Neural progenitor cell (in vitro differentiated cells): ENCODE results near the gene SHPK. TPM values are rescaled to one million over a fixed set of nuclear protein-coding genes. Genes with fewer than 3 reads are reported as not detected.
A peak's percentile ranks its signal among the peaks of the same experiment; 100 is the strongest.

Source experiments
- DNase-seq: peaks from one replicate; pipeline ENCODE4 v3.0.0-alpha.2; 2016; ENCODE audit warnings: low spot score
- H2AFZ ChIP-seq: fragments of 200-600 bp; sonication (generic); replicated peaks from 2 replicates; pipeline ENCODE4 v1.6.1; 2016; ENCODE audit warnings: antibody characterized with exemption
- H3F3A ChIP-seq: fragments of 200-600 bp; sonication (generic); 2 replicates; pipeline ENCODE4 v1.6.1; 2016; ENCODE audit warnings: antibody characterized with exemption, low read depth
- H3K27ac ChIP-seq: fragments of 200-600 bp; sonication (generic); 2 replicates; pipeline ENCODE4 v1.5.1; 2016; ENCODE audit warnings: mild to moderate bottlenecking
- H3K27me3 ChIP-seq: fragments of 200-600 bp; sonication (generic); 2 replicates; pipeline ENCODE4 v1.6.1; 2016; ENCODE audit warnings: mild to moderate bottlenecking, moderate library complexity
- H3K36me3 ChIP-seq: fragments of 200-600 bp; sonication (generic); 2 replicates; pipeline ENCODE4 v1.5.1; 2016
- H3K4me1 ChIP-seq: fragments of 200-600 bp; sonication (generic); 2 replicates; pipeline ENCODE4 v1.6.1; 2016; ENCODE audit warnings: mixed run types
- H3K4me2 ChIP-seq: fragments of 200-600 bp; sonication (generic); 2 replicates; pipeline ENCODE4 v1.6.1; 2016
- H3K4me3 ChIP-seq: fragments of 200-600 bp; sonication (generic); 2 replicates; pipeline ENCODE4 v1.5.1; 2016
- H3K79me2 ChIP-seq: fragments of 200-600 bp; sonication (generic); 2 replicates; pipeline ENCODE4 v1.6.1; 2016; ENCODE audit warnings: low read depth
- H3K9ac ChIP-seq: fragments of 200-600 bp; sonication (generic); 2 replicates; pipeline ENCODE4 v1.6.1; 2016
- H3K9me3 ChIP-seq: fragments of 200-600 bp; sonication (generic); 2 replicates; pipeline ENCODE4 v1.5.1; 2016; ENCODE audit warnings: low read depth
- H4K20me1 ChIP-seq: fragments of 200-600 bp; sonication (generic); 2 replicates; pipeline ENCODE4 v1.6.1; 2016; ENCODE audit warnings: low read depth
- H3K27ac Mint-ChIP-seq: 3 replicates; pipeline ENCODE4 v1.8.0; 2021; ENCODE audit warnings: mixed read lengths
- H3K27me3 Mint-ChIP-seq: 2 replicates; pipeline ENCODE4 v1.8.0; 2022; ENCODE audit warnings: low read depth, mild to moderate bottlenecking, inconsistent platforms, moderate library complexity, mixed read lengths; ENCODE audit not compliant: insufficient read depth
- H3K36me3 Mint-ChIP-seq: 3 replicates; pipeline ENCODE4 v1.8.0; 2021; ENCODE audit warnings: mixed read lengths
- H3K4me1 Mint-ChIP-seq: 3 replicates; pipeline ENCODE4 v1.8.0; 2021; ENCODE audit warnings: mixed read lengths
- H3K4me3 Mint-ChIP-seq: 3 replicates; pipeline ENCODE4 v1.8.0; 2021; ENCODE audit warnings: mild to moderate bottlenecking, moderate library complexity, mixed read lengths
- H3K9me3 Mint-ChIP-seq: 3 replicates; pipeline ENCODE4 v1.8.0; 2020; ENCODE audit warnings: mixed read lengths
- EZH2 ChIP-seq: fragments of 200-600 bp; sonication (generic); IDR thresholded peaks from 2 replicates; pipeline ENCODE4 v1.6.1; 2017; ENCODE audit warnings: antibody characterized with exemption, mild to moderate bottlenecking, moderate library complexity
- EZH2phosphoT487 ChIP-seq: fragments of 200-600 bp; sonication (generic); IDR thresholded peaks from 2 replicates; pipeline ENCODE4 v1.6.1; 2017; ENCODE audit warnings: antibody characterized with exemption
- total RNA-seq: library from RNA; depleted of rRNA; stranded (reverse); fragments of >200 nt; gene quantifications from 2 replicates; pipeline ENCODE4 v1.2.3, GENCODE V29; 2015; ENCODE audit warnings: low replicate concordance
- TF ChIP-seq, protein P1 (sequence below): fragments of 200-600 bp; sonication (generic); IDR thresholded peaks from 2 replicates; pipeline ENCODE4 v1.5.1; 2017; ENCODE audit warnings: antibody characterized with exemption, mild to moderate bottlenecking

The SHPK gene
- total RNA-seq, 1 donor from 2014 or later: 23.4 TPM

DNA sequence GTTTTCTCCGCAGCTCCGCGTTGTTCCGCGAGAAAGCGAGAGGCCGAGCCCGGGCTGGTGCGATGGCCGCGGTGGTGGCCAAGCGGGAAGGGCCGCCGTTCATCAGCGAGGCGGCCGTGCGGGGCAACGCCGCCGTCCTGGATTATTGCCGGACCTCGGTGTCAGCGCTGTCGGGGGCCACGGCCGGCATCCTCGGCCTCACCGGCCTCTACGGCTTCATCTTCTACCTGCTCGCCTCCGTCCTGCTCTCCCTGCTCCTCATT lies 33.0 kb upstream of the SHPK start:
- Mint-ChIP-seq H3K4me3 (peak overlapping the region; percentile 98), H3K27me3 (peaks cover 9% of the 10 kb centered on the region), H3K9me3 (no peaks in the 10 kb centered on the region), H3K36me3 (peaks cover 7% of the 10 kb centered on the region), H3K4me1 (peaks cover 27% of the 10 kb centered on the region), H3K27ac (peak overlapping the region; percentile 81)
- TF ChIP-seq, protein P1, sequence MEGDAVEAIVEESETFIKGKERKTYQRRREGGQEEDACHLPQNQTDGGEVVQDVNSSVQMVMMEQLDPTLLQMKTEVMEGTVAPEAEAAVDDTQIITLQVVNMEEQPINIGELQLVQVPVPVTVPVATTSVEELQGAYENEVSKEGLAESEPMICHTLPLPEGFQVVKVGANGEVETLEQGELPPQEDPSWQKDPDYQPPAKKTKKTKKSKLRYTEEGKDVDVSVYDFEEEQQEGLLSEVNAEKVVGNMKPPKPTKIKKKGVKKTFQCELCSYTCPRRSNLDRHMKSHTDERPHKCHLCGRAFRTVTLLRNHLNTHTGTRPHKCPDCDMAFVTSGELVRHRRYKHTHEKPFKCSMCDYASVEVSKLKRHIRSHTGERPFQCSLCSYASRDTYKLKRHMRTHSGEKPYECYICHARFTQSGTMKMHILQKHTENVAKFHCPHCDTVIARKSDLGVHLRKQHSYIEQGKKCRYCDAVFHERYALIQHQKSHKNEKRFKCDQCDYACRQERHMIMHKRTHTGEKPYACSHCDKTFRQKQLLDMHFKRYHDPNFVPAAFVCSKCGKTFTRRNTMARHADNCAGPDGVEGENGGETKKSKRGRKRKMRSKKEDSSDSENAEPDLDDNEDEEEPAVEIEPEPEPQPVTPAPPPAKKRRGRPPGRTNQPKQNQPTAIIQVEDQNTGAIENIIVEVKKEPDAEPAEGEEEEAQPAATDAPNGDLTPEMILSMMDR: peak; percentile 3
- no peak for TF ChIP-seq EZH2
- Histone ChIP-seq H3K9ac (peak overlapping the region; percentile 88), H2AFZ (no peak overlapping the region), H3K4me1 (no peaks in the 10 kb centered on the region), H3K9me3 (no peaks in the 10 kb centered on the region), H3K79me2 (peaks cover 39% of the 10 kb centered on the region), H3K4me2 (peak overlapping the region; percentile 80), H3K27ac (peak overlapping the region; percentile 60), H3F3A (peaks cover 11% of the 10 kb centered on the region), H3K36me3 (no peaks in the 10 kb centered on the region), H3K27me3 (no peaks in the 10 kb centered on the region), H3K4me3 (peak overlapping the region; percentile 95), H4K20me1 (peaks cover 25% of the 10 kb centered on the region)
- no peak for DNase-seq

DNA sequence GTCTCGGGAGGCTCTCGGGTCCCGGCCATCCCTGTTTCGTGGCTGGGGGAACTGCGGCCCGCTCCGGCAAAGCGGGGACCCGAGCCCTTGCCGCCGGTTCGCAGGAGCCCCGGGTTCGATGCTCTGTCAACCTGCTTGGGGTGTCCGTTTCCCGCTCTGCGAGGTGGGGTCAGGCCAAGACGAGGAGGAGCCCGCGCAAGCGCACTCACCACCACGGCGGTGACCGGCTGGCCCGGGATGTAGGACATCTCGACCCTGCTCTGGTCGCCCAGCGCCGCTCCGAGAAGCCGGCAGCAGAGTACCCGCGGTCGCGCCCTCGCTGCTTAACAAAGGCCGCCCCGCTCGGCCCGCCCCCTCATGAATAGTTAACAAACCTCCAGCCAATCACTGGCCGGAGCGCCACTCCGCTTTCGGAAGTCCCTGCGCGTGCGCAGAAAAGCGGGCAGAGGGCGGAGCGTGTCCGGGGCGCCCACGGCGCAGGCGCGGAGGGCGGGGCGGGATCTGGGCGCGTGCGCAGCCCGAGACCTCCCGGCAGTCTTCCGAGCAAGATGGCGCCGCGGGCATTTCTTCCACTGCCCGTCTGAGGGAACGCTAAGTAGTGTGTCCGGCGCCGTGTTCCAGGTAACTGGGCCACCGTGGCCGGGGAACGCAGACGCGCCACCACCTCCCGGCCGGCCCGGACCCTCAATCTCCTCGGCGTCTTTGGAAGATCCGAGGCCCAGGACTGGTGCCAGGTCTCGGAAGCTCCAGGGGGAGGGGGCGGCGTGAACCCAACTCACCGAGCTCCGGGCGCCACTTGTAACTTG lies 32.4 kb upstream of the SHPK start, which contains the start of the genes EMC6 and TAX1BP3:
Gene EMC6 (plus strand): TSS at position 534 of the 806 bp plus-strand sequence. CDS start 335 bp downstream, outside the sequence.
Gene TAX1BP3 (minus strand): TSS at position 300 of the 806 bp plus-strand sequence. CDS start 52 bp downstream, at position 248.
- Histone ChIP-seq H3K4me3 (peak within 1 kb of the TSS; percentile 95), H3K4me1 (no peaks in the 10 kb centered on the region), H3K9ac (peak within 1 kb of the TSS; percentile 88), H3K79me2 (peaks cover 39% of the 10 kb centered on the region), H3K27me3 (no peaks in the 10 kb centered on the region), H3K9me3 (no peaks in the 10 kb centered on the region), H3F3A (peaks cover 11% of the 10 kb centered on the region), H2AFZ (peak within 1 kb of the TSS; percentile 21), H4K20me1 (peaks cover 25% of the 10 kb centered on the region), H3K36me3 (no peaks in the 10 kb centered on the region), H3K27ac (peak within 1 kb of the TSS; percentile 91), H3K4me2 (peak within 1 kb of the TSS; percentile 82)
- Mint-ChIP-seq H3K27ac (peak within 1 kb of the TSS; percentile 94), H3K4me1 (peaks cover 26% of the 10 kb centered on the region), H3K4me3 (peak within 1 kb of the TSS; percentile 98), H3K9me3 (no peaks in the 10 kb centered on the region), H3K27me3 (peaks cover 9% of the 10 kb centered on the region), H3K36me3 (peaks cover 7% of the 10 kb centered on the region)
- peak; percentile 100 for DNase-seq
- TF ChIP-seq, protein P1: no peak
- TF ChIP-seq EZH2phosphoT487: no peak
- no peak for TF ChIP-seq EZH2

DNA sequence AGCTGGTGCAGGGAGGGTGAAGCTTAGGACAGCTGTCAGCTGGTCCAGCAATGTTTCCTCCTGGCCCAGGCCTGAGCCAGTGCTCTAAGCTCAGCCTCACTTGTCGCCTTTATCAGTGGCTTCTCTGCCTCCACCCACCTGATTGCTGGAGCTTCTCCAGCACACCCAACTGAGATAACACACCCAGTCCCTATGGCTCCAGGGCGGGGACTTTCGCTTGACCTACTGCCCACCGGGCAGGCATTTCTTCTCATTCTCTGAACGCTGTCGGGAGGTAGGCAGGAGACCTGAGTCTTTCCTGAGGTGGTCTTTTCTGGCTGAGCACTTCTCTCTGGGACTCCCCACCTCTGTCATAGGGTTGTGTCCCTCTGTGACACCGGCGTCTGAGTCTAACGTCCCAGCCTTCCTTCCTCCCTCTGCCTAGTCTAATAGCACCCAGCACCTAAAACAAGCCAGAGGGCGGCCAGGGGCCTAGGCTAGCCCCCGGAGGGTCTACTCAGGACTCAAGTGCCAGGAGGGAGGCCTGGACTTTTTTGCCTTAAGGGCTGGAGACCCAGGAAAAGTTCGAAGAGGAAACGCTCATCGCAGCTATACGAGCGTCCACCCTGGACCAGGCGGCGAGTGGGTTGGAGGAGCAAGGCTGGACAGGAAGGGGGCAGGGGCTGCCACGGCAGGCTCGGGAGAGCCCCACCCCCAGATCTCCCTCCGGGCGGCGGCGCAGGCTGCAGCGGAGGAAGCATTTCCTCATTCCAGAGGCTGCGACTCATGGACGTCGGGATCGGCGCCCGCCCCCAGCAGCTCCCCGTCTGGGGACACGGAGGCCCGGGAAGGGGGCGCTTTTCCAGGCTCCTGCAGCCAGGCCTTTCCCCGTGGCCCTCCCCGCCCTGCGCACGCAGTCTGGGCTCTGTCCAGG lies 31.6 kb upstream of the SHPK start:
- peaks cover 11% of the 10 kb centered on the region for H3F3A ChIP-seq
- H2AFZ ChIP-seq: peak overlapping the region; percentile 21
- no peaks in the 10 kb centered on the region for H3K9me3 ChIP-seq
- peak overlapping the region; percentile 98 for H3K4me3 Mint-ChIP-seq
- DNase-seq: peak; percentile 89
- peak overlapping the region; percentile 94 for H3K27ac Mint-ChIP-seq
- peak overlapping the region; percentile 72 for H3K9ac ChIP-seq
- H3K27me3 ChIP-seq: no peaks in the 10 kb centered on the region
- H3K79me2 ChIP-seq: peaks cover 39% of the 10 kb centered on the region
- H3K27me3 Mint-ChIP-seq: peaks cover 7% of the 10 kb centered on the region
- TF ChIP-seq EZH2phosphoT487: no peak
- no peak for TF ChIP-seq EZH2
- TF ChIP-seq, protein P1: no peak
- H4K20me1 ChIP-seq: peaks cover 25% of the 10 kb centered on the region
- H3K4me1 Mint-ChIP-seq: peaks cover 29% of the 10 kb centered on the region
- no peaks in the 10 kb centered on the region for H3K9me3 Mint-ChIP-seq
- H3K4me1 ChIP-seq: no peaks in the 10 kb centered on the region
- no peaks in the 10 kb centered on the region for H3K36me3 ChIP-seq
- peak overlapping the region; percentile 95 for H3K4me3 ChIP-seq
- peak overlapping the region; percentile 82 for H3K4me2 ChIP-seq
- peaks cover 9% of the 10 kb centered on the region for H3K36me3 Mint-ChIP-seq
- peak overlapping the region; percentile 91 for H3K27ac ChIP-seq
